ENCODE results near the gene SURF2.

Gene SURF2

GRCh38 chr9:133394687-133395271 lies 38.4 kb downstream of the SURF2 start:
- no peak overlapping the region for H3K27ac ChIP-seq
- no peak for DNase-seq (ENCODE audit: low read depth, low spot score)

- no peak for DNase-seq (ENCODE audit: low read depth, low spot score)
- H3K27ac ChIP-seq, result no peak overlapping the region
These were observed 40.6 kb downstream of the SURF2 start for GRCh38 chr9:133396952-133397351.

- H3K27ac ChIP-seq, result no peak overlapping the region
These were observed 41.0 kb downstream of the SURF2 start for GRCh38 chr9:133397370-133397769.

GRCh38 chr9:133397895-133398294 lies 41.5 kb downstream of the SURF2 start:
- no peak for DNase-seq (ENCODE audit: low read depth, low spot score)
- no peak overlapping the region for H3K27ac ChIP-seq

More at GRCh38 chr9:133397370-133397769, 41.0 kb downstream of the SURF2 start:
- no peak for DNase-seq (ENCODE audit: low read depth, low spot score)

DNA sequence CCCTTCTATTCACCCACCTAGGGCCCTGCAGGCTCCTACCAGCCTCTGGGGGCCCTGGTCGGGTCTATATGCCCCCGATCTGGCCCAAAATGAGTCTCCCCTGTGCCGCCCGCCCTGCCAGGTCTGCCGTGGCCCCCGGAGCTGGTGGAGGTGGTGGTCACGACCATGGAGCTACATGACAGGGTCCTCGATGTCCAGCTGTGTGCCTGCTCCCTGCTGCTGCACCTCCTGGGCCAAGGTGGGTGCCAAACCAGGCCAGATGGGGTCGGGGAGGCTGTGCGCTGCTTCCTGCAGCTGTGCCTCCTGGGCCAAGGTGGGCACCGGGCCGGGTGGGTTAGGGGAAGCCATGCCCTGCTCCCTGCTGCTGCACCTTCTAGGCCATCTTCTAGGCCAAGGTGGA lies 43.9 kb downstream of the SURF2 start:
- no peak overlapping the region for H3K27ac ChIP-seq
- DNase-seq (ENCODE audit: low read depth, low spot score), result no peak

GRCh38 chr9:133401588-133401987 lies 45.2 kb downstream of the SURF2 start:
- DNase-seq (ENCODE audit: low read depth, low spot score), result no peak

GRCh38 chr9:133402689-133403088 lies 46.3 kb downstream of the SURF2 start:
- no peak for DNase-seq (ENCODE audit: low read depth, low spot score)
- H3K27ac ChIP-seq, result no peak overlapping the region

More at GRCh38 chr9:133401588-133401987, 45.2 kb downstream of the SURF2 start:
- no peak overlapping the region for H3K27ac ChIP-seq

GRCh38 chr9:133403766-133404453 lies 47.6 kb downstream of the SURF2 start:
- peak; percentile 53 for DNase-seq (ENCODE audit: low read depth, low spot score)

DNA sequence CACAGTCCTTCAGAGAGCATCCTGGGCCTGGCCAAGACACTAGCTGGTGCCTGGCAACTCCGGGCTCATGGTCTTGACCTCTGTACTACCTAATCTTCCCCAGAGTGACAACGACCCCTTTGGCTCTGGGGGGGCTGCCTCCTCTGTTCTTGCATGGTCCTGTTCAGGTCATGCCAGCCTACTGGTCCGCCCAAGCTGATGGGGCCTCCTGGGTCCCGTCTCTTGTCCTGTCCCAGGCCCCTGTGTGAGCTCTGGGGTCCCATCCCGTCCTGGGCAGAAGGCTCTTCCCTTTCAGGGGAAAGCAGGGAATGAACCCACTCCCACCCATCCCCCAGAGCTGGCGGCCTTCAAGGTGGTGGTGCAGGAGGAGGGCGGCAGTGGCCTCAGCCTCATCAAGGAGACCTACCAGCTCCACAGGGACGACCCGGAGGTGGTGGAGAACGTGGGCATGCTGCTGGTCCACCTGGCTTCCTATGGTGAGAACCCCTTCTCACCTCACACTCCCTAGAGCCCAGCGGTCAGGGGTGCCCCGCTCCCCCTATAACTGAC lies 48.2 kb downstream of the SURF2 start:
- H3K27ac ChIP-seq, result no peak overlapping the region
- no peak for DNase-seq (ENCODE audit: low read depth, low spot score)

More at GRCh38 chr9:133403766-133404453, 47.6 kb downstream of the SURF2 start:
- no peak overlapping the region for H3K27ac ChIP-seq

- no peak for DNase-seq (ENCODE audit: low read depth, low spot score)
- H3K27ac ChIP-seq, result no peak overlapping the region
These were observed 49.4 kb downstream of the SURF2 start for GRCh38 chr9:133405508-133406438.

DNA sequence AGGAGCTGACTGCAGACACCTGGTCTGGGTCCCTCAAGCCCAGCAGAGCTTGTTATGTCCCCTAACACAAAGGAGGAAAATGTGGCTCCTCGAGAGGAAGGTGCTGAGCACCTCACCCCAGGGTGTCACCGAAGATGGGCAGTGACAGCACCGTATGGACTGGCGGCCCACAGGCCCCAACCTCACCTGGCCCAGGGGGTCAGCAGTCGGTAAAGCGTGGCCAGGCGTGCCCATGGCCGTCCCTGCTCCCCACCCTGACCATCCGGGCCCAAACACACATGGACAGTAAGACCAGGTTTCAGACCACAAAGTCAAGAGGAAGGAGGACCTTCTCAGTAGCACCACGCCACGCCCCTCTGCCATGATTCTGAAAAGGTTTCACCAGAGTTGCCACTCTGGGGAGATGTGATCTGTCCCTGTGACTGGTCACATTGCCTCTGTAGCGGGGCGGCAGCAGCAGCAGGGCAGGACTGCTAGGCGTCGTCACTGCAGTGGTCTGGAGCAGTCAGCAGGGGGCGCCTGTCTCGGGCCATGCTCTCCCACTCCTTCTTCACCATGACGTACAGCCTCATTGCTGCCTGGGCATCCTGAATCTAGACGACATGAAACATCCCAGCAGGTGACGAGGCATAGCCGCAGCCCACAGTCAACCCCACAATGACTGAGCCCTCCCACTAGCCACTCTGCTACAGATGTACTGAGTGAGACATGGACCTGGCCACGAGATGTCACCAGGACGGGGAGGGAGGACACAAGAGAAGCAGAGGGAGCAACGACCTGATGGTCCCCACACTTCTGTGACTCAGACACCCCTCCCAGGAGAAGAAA lies 50.3 kb downstream of the SURF2 start:
- DNase-seq (ENCODE audit: low read depth, low spot score), result no peak
- H3K27ac ChIP-seq, result no peak overlapping the region

GRCh38 chr9:133408042-133408441 lies 51.7 kb downstream of the SURF2 start:
- DNase-seq (ENCODE audit: low read depth, low spot score), result no peak

More at GRCh38 chr9:133408042-133408441, 51.7 kb downstream of the SURF2 start:
- H3K27ac ChIP-seq, result no peak overlapping the region
